Pancreas (tissue), 10 donors: ENCODE measurements around the gene PMM1. TPM values are rescaled to one million over a fixed set of nuclear protein-coding genes. Genes with fewer than 3 reads are reported as not detected.

ENCODE experiments used
- ATAC-seq, 4 donors: fragments of 200-7000 bp; cut with Tn5 transposase; one replicate each; pipeline versions ENCODE4 v1.8.0 to v1.9.1; 2020; ENCODE audit warnings: mild to moderate bottlenecking in 4 of 4, moderate library complexity in 4 of 4
- DNase-seq, 6 donors: peaks; one replicate each; pipeline ENCODE4 v3.0.0-alpha.2; 2020
- FAIRE-seq: peaks from 2 replicates; lab custom pipeline; 2012; peaks lifted over from hg19 to GRCh38; lab: Jason Lieb, UNC
- H3K27ac ChIP-seq, 4 donors: fragments of 200-600 bp; sonication (generic); 1 replicate in 3 of 4; 2 replicates in 1 of 4; pipeline versions ENCODE4 v1.5.0 to v1.8.0; 2020
- H3K27me3 ChIP-seq, 4 donors: fragments of 200-600 bp; one replicate each; pipeline ENCODE4 v1.8.0; 2021
- H3K36me3 ChIP-seq, 3 donors: fragments of 200-600 bp; sonication (generic) in 1 of 3; one replicate each; pipeline versions ENCODE4 v1.5.0 to v1.8.0; 2020 to 2021
- H3K4me1 ChIP-seq, 3 donors: fragments of 200-600 bp; one replicate each; pipeline ENCODE4 v1.8.0; 2021
- H3K4me3 ChIP-seq, 4 donors: fragments of 200-600 bp; sonication (generic) in 2 of 4; one replicate each; pipeline versions ENCODE4 v1.5.0 to v1.8.0; 2020 to 2021
- H3K9me3 ChIP-seq, 4 donors: fragments of 200-600 bp; one replicate each; pipeline ENCODE4 v1.8.0; 2021
- CTCF ChIP-seq, 4 donors: fragments of 200-600 bp; sonication (generic) in 3 of 4; IDR thresholded peaks; one replicate each; pipeline versions ENCODE4 v1.5.0 to v1.8.0; 2021; ENCODE audit warnings: antibody characterized with exemption in 4 of 4
- WGBS, 2 donors: extraction: QIAGEN DNeasy Blood & Tissue Kit; methylation state at CpG; one replicate each; pipeline ENCODE4 v1.1.7; 2013; 5-methylcytosine and 5-hydroxymethylcytosine counted together
- intact Hi-C, 3 donors: fragments of 100-400 bp; cut with DNase I; formaldehyde crosslinking; loops; one replicate each; pipeline versions ENCODE4 v1.11.1 to v1.14.2; 2022
- polyA plus RNA-seq, 2 donors: library from polyadenylated mRNA; stranded (reverse); fragments of 200-250 nt; gene quantifications; one replicate each; pipeline ENCODE4 v1.2.3, GENCODE V29; 2013
- total RNA-seq, 6 donors: library from RNA; stranded (reverse); fragmentation: NEBNext Ultra II Directional in 4 of 6; extraction: Animal tissue kit (Norgen Biotek cat#: 25700) in 4 of 6; gene quantifications; one replicate each; pipeline versions ENCODE4 v1.2.1 to v1.2.4, GENCODE V29; 2021 to 2023
- donor health status: healthy with polysubstance abuse.
- donor health status: DM: no; HTN: no; CAD: no; lungs with moderate emphysema.
- donor health status: DM: no; HTN: no; CAD: no.
- donor health status: control.
- donor health status: control.
- donor health status: Bipolar disorder and iron deficiency.
- donor health status: DM: yes; HTN: yes; CAD: no.
- donor health status: DM: no; HTN: no; CAD: no.
- donor health status: DM: no; HTN: no; CAD: no.
- donor health status: DM: yes; HTN: yes; CAD: no.

PMM1 gene
- total and polyA plus RNA-seq, 8 donors: 10.3 to 69.2 (median 23.0) TPM

DNA sequence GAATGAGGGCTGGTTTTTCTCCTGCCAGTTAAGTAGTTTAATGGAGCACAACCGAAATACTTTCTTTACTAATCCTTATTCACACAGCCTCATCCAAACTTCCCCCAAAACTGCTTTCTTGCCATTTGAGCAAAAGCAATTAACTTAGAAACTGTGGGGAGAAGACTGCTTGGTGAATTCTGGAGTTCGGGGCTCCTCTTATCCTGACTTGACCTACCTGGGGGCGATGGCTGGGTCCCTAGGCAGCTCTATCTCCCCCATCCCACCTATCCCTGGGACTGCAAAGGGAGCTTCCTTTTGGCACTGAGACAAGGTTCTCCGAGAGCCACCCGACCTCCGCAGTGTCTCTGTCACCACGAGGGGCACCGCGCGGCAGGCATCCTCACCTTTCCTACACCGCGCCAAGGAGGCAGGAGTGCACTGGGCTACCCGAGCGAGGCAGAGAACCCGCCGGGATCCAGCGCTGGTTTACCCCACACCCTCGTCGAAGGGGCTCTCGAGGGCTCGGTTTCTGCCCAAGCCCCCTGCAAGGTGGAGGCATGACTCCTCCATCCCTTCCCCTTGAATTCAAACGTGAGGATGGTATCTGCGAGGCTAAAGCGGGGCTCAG lies 30.4 kb upstream of the PMM1 start:
- Histone ChIP-seq H3K27ac (peak overlapping the region; percentile 79 to 96 (median 84)), H3K9me3 (no peaks in the 10 kb centered on the region), H3K4me1 (peaks cover 18 to 27% (median 25%) of the 10 kb centered on the region in 3 donors), H3K4me3 (peak overlapping the region; percentile 46 to 95 (median 80)), H3K27me3 (no peaks in the 10 kb centered on the region), H3K36me3 (peaks cover 0 to 6% (median 3%) of the 10 kb centered on the region in 3 donors)
- no peak for TF ChIP-seq CTCF (IDR thresholded peaks at IDR 0.05)
- FAIRE-seq (no peak), ATAC-seq (peak; percentile 32 to 53 (median 33)), DNase-seq (peak; percentile 29 to 85 (median 56))
- 1 to 2% methylated on average over 24 of the region's 24 CpGs for WGBS, 2 donors
- intact Hi-C loops: no loop called here

- 86 to 91% methylated on average over 2 of the region's 2 CpGs for WGBS, 2 donors
- H3K9me3 ChIP-seq: no peaks in the 10 kb centered on the region
- H3K4me1 ChIP-seq: peaks cover 0 to 4% (median 2%) of the 10 kb centered on the region in 3 donors
- H3K4me3 ChIP-seq: no peak overlapping the region
- DNase-seq (no peak), ATAC-seq (peak in 1 of 4 donors; percentile 15), FAIRE-seq (no peak)
- intact Hi-C loops: no loop called here
- TF ChIP-seq CTCF (IDR thresholded peaks at IDR 0.05): no peak
- no peak overlapping the region for H3K27ac ChIP-seq
- H3K36me3 ChIP-seq: no peaks in the 10 kb centered on the region
- no peaks in the 10 kb centered on the region for H3K27me3 ChIP-seq
Measured at GRCh38 chr22:41613456-41613855, 23.8 kb upstream of the PMM1 start.

GRCh38 chr22:41612603-41613306 lies 23.1 kb upstream of the PMM1 start:
- intact Hi-C loops: no loop called here
- Histone ChIP-seq H3K9me3 (no peaks in the 10 kb centered on the region), H3K27me3 (no peaks in the 10 kb centered on the region), H3K36me3 (no peaks in the 10 kb centered on the region), H3K4me1 (no peaks in the 10 kb centered on the region), H3K27ac (no peak overlapping the region), H3K4me3 (no peak overlapping the region)
- no peak for FAIRE-seq
- WGBS, 2 donors: 93 to 97% methylated on average over 6 of the region's 6 CpGs
- DNase-seq: no peak
- ATAC-seq: no peak
- no peak for TF ChIP-seq CTCF (IDR thresholded peaks at IDR 0.05)

DNA sequence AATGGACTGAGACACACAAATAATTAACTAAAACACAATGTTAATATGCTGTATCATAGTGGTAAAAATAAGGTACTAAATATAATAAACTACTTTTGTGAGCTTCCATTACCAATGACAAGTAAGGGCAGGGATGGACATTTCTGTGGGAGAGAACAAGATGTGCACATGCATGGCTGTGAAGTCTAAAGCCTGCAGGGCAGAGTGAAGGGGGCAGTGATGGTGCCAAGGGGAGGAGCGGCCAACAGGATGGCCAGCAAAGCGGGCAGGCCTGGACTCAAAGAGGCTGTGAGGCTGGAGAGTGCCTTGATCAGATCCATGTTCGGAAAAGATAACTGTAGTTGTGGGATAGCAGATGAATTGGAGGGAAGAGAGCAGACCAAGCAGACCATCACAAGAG lies 18.7 kb upstream of the PMM1 start:
- Histone ChIP-seq H3K4me3 (no peak overlapping the region), H3K27ac (no peak overlapping the region), H3K36me3 (peaks cover 2 to 28% (median 4%) of the 10 kb centered on the region in 3 donors), H3K4me1 (no peaks in the 10 kb centered on the region), H3K9me3 (no peaks in the 10 kb centered on the region), H3K27me3 (no peaks in the 10 kb centered on the region)
- ATAC-seq (no peak), FAIRE-seq (no peak), DNase-seq (no peak)
- intact Hi-C loops: loop anchor here in 1 of 3 donors (10.0 kb wide), 1 partner anchor 64 kb away; the partner anchor contains the start of gene POLR3H
- TF ChIP-seq CTCF (IDR thresholded peaks at IDR 0.05): no peak
- WGBS, 2 donors: 93 to 98% methylated on average over 3 of the region's 3 CpGs
